HG02943 (cell line): Measurements from ENCODE around the gene MYG1.

Experiments used
- ATAC-seq: cut with Tn5 transposase; IDR thresholded peaks from one replicate; pipeline ENCODE4 v1.9.1; 2021; ENCODE audit warnings: mild to moderate bottlenecking, low read depth, moderate library complexity; ENCODE audit not compliant: unreplicated experiment

The MYG1 gene

GRCh38 chr12:53352331-53353256 is 53.1 kb downstream of the MYG1 start:
- no peak for ATAC-seq

GRCh38 chr12:53353257-53353655 is 53.8 kb downstream of the MYG1 start:
- ATAC-seq: no peak

GRCh38 chr12:53355121-53355520 is 55.6 kb downstream of the MYG1 start:
- ATAC-seq: no peak
